Bone marrow (tissue), 2 donors: ENCODE measurements around the gene SAMD11.

Source experiments
- DNase-seq, 2 donors: peaks; one replicate each; lab custom pipeline; 2025; lab: John Stamatoyannopoulos, UW

SAMD11 gene

DNA sequence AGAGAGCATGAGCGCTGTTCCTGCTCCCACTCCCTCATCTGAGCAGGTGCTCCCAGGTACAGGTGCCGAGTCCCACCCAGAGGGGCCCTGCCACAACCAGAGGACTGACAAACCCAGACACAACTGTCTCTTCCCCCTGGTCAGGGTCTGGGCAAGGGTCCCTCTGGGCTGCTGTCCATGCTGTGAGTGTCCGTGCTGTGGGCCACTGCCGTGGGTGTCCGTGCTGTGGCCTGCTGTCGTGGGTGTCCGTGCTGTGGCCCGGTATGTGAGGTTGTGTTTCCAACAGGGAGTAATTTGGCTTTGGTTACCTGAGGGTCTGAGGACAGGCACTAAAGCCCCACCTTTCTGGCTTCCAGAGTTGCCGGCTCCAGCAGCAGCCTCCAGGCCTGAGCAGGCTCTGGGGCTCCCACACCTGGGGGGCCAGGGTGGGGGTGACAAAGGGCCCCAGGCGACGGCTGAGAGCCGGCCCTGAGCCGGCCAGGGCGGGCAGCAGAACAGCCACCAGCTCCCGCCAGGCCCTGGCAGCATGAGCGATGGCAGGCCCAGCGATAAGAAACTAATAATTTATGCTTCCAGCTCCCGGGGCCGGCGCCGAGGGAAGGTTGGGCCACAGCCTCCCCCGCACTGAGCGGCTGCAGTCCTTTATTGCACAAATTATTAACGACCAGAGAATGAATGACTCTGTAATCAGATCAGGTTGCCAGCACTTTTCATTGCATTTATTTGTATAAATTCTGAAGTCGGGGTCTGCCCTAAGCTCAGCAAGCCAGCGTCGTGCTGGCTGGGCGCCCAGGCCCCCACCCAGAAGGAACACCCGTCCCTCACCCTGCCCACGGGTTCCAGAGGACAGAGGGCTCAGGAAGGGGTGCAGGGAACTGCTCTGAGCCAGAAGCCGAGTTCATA, 7.3 kb upstream of the SAMD11 start:
- DNase-seq = no peak

GRCh38 chr1:917076-917459, 6.7 kb upstream of the SAMD11 start:
- DNase-seq = no peak

- no peak for DNase-seq
These were observed 6.1 kb upstream of the SAMD11 start for GRCh38 chr1:917466-918091.

GRCh38 chr1:918353-918752, 5.4 kb upstream of the SAMD11 start:
- no peak for DNase-seq

DNA sequence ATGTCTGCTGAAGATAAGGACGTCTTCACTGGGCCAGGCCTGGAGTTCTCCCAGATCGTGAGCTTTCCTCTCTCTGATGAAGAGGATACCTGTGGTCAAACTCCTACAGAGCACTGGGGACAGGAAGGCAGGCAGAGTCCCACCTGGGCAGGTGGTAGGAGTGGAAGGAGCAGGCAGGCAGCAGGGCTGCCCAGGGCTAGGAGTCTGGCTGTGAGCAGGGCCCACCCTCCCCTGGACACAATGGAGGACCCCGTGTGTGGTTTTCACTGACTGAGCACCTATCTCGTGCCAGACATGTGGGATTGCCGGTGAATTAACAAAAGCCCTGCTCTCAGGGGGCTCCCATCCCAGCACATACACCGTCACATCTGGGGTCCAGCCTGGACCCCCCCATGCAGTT, 4.9 kb upstream of the SAMD11 start:
- no peak for DNase-seq

GRCh38 chr1:919271-919872, 4.4 kb upstream of the SAMD11 start:
- DNase-seq = no peak

DNA sequence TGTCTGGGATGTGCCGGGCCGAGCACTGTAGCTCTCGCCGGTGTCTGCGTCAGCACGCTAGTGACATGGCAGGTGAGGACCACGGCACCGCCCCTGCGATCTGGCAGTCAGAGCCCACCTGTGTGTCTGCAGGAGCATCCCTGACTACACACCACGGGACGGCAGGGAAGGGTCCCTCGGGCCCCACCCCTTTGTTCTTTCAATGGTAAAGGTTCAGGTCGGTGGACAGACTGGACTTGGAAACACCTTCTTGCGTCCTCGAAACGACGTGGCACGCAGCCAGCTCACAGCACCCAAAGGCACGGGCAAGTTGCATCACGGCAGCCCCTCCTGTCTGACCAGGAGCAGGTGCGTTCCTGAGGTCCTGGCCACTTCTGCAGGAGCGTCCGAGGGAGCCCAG, 3.7 kb upstream of the SAMD11 start:
- DNase-seq = no peak

- no peak for DNase-seq
These were observed 3.2 kb upstream of the SAMD11 start for GRCh38 chr1:920521-920920.

DNA sequence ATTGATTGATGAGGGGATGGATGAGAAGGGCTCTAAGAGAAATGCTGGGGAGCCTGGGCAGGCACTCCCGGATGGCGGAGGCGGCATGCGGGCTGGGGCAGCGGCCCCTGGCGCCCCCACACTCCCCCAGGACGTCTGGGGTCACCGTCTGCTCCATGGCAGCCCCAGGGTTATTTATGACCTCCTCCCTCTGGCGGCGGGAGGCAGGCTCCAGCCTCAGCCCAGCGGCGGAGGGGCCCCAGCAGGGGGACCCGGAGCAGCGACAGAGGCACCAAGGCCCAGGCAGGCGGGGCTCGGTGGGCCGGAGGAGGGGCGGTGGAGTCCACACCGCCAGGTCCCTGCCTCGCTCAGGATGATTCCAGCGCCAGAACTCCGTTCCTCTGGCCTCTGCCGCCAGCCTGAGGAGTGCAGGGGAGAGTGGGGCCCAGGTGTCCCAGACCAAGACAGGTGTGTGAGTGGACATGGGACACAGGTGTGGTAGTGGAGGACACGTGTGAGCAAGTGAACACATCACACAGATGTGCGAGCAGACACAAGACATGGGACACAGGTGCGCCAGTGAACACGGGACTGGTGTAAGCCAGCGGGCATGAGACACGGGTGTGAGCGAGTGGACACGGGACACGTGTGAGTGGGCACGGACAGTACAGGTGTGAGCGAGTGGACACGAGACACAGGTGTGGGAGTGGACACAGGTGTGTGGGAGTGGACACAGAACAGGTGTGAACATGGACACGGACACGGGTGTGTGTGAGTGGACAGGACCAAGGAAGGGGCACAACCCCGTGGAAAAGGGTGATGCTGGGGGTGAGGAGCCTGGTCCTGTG, 2.5 kb upstream of the SAMD11 start:
- peak; percentile 23 to 44 for DNase-seq

DNA sequence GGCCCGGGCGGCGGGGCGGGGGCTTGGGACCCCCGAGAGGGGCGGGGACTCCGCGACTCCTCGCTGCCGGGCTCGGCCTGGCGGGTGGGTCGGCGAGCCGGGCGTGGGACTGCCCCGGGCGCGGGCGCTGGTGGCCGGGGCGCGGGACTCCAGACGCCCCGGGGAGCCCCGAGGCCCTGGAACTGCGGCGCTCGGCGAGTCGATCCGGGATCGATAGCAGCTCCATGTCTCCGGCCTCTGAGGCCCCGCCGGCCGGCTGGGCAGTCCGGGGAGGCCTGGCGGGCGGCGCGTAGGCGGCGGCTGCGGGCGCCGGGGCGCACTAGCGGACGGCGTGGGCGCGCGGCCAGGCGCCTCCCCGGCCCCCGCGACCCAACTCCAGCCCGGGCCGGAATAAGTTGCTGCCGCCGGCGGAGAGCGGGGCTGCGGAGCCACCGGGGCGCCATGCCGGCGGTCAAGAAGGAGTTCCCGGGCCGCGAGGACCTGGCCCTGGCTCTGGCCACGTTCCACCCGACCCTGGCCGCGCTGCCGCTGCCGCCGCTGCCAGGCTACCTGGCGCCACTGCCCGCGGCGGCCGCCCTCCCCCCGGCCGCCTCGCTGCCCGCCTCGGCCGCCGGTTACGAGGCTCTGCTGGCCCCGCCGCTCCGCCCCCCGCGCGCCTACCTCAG, 400 bp downstream of the SAMD11 start:
- DNase-seq = no peak

GRCh38 chr1:924656-925560, 1.2 kb downstream of the SAMD11 start:
- DNase-seq = no peak

- DNase-seq = no peak
These were observed 2.1 kb downstream of the SAMD11 start for GRCh38 chr1:925561-926421.

DNA sequence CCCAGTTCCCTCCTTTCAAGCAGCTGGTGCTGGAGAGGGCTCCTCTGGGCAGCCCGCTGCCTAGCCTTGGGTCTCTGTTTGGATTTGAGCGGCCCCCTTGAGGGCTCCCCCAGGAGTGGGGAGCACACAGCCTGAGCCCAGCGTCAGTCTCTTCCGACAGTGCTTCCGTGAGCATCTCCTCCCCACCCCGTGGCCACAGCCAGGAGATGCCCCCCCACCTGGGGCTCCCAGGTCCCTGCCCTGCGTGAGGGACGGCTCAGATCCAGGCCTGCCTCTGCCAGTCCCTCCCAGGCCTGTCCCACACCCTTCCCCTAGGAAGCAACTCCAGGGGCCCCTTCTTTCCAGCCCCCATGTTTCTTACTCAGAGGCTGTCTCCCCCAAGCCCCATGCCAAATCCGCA, 3.5 kb downstream of the SAMD11 start:
- DNase-seq = no peak

DNA sequence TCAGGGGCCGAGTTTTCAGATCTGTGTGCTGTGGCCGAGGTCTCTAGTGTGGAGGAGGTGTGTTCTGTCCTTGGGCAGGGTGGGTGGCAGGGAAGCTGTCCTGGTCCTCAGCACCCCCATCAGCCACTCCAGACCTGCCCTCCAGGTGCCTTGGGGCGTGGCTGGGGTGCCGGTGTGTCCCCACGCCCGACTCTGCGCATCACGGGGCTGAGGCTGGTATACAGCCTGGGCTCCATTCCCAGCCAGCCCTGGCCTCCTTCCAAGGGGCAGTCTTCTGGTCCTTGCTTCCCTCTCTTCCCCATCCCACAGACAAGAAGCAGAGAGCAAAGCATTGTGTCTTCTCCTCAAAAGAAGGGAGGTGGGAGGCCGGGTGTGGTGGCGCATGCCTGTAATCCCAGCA, 4.0 kb downstream of the SAMD11 start:
- no peak for DNase-seq

DNA sequence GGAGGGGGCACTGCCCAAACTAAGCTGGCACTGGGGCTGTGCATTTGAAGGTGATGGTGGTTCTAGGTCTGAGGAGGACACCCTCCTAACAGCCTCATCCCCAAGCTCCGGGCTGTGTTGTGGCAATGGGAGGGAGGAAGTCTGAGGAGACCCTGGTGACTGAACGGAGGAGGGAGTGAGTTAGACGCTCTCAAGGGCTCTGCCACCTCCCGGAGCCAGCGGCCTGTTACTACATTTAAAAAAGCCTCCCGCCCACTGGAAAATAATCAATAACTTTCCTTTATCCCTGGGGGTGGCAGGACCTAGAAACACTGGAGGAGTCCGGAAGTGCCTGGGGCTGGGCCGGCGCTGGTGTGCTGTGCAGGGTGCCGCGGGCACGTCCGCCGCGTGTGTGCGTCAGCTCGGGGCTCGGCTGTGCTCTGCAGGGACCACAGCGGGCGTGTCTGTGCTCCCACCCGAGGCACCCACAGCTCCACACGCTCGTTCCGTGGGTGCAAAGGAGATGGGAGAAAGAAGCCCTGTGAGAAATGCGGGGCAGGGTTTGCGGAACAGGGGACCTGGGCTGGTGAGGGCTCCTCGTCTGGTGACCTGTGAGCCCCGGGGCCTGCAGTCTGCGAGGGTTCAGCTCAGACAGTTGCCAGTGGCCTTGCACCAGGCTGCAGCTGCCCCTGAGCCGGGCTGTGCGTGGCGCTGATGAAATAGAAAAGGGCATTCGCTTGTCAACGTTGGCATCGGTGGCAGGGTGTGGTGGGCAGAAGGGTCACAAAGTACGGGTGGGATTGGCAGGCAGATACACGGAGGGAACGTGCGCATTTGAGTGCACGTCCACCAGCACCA, 5.3 kb downstream of the SAMD11 start:
- DNase-seq = no peak

DNA sequence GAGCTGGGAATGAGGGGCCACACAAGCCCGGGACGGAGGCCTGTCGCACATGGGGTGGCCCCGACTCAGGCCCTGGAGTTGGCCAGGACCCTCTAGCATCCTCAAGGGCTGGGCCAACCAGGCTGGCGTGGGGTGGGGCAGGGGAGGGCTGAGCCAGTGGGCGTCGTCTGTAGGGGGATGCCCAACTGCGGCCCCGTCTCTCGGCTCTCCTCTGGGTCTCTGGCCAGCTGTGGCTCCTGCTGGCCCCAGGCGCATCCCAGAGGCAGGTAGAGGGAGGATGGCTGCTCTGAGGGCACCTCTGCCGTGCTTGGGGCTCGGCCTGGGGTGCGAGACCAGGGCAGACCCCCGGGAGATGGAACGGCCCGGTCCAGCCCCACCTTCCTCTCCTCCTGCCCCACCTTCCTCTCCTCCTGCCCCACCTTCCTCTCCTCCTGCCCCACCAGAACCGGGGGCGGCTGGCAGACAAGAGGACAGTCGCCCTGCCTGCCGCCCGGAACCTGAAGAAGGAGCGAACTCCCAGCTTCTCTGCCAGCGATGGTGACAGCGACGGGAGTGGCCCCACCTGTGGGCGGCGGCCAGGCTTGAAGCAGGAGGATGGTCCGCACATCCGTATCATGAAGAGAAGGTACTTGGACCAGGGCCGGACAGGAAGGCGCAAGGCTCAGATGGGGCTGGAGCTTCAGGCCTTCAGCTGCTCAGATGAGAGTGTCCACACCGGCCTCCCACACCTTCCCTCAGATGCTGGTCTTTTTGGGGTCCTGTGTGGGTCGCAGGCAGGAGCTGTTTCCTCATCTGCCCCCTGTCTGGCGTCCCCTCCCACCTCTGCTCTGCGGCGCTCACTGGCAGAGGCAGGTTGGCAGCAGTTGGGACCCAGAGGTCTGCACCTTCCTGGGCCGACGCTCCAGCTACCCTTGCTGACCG, 6.2 kb downstream of the SAMD11 start:
- DNase-seq = no peak

- DNase-seq = no peak
These were observed 7.0 kb downstream of the SAMD11 start for GRCh38 chr1:930633-931138.
